ENCODE measurements around the gene NLK. TPM values are rescaled to one million over a fixed set of nuclear protein-coding genes. Genes with fewer than 3 reads are reported as not detected.

NLK gene
- total and polyA plus RNA-seq, 2 of the 13 experiments (the other 11 are each of a cell fraction or from before 2014, with no cell fraction given): 13.4 to 14.6 TPM

DNA sequence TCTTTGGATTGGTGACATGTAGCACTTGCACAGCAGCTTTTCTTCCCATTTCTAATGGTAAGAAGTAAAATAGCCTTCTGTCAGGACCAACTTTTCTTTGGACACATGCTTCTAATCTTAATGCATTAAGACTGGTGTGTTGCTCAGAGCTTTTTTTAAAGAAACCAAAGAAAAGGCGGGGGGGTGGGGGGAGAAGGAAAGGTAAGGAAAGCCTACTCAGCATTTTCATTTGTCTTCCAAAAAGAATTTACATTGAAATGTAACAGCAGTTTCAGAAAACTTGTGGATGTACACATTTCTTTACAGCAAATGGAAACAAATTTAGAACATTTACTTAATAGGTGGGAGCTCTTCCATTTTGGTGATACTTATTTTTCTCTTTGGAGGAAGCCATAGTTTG lies 49.6 kb downstream of the NLK start:
- Histone ChIP-seq H3K9me3 (ENCODE audit: low read length) (no peaks in the 10 kb centered on the region), H2AFZ (ENCODE audit: low read length) (no peak overlapping the region), H3K27me3 (ENCODE audit: control insufficient read depth in 1 of 2, insufficient read depth in 2 of 2, low read length in 2 of 2) (no peaks in the 10 kb centered on the region), H3K27ac (ENCODE audit: extremely low read length, insufficient read depth, low read length) (no peak overlapping the region), H3K36me3 (replicated peaks in 1 of 2; ENCODE audit: control insufficient read depth in 1 of 2, insufficient read depth in 2 of 2, low read length in 2 of 2) (no peaks in the 10 kb centered on the region), H3K4me3 (replicated peaks in 1 of 3; ENCODE audit: insufficient read depth in 1 of 3, low read depth in 2 of 3, low read length in 3 of 3) (no peak overlapping the region), H3K4me2 (ENCODE audit: low read depth, low read length) (no peak overlapping the region), H4K20me1 (ENCODE audit: insufficient read depth, low read length) (no peaks in the 10 kb centered on the region), H3K4me1 (ENCODE audit: insufficient read depth, low read length) (peaks cover 14% of the 10 kb centered on the region), H3K9ac (ENCODE audit: insufficient read depth, low read depth, low read length) (no peak overlapping the region), H3K79me2 (ENCODE audit: insufficient read depth, low read length) (peaks cover 9% of the 10 kb centered on the region)
- CTCF ChIA-PET (ENCODE audit: low intra/inter-chr PET ratio, low total read pairs): no interaction called here
- ATAC-seq: no peak
- POLR2A ChIA-PET: no interaction called here
- WGBS (ENCODE audit: low lambda C conversion rate): 95% methylated on average over 1 of the region's 1 CpG
- in situ Hi-C loops (cut with HindIII; ENCODE audit: extremely low pct_ligation_motif_present, low pct_unique_long_range_greater_than_20kb): no loop called here
- no peak for FAIRE-seq
- TF ChIP-seq, protein P1, sequence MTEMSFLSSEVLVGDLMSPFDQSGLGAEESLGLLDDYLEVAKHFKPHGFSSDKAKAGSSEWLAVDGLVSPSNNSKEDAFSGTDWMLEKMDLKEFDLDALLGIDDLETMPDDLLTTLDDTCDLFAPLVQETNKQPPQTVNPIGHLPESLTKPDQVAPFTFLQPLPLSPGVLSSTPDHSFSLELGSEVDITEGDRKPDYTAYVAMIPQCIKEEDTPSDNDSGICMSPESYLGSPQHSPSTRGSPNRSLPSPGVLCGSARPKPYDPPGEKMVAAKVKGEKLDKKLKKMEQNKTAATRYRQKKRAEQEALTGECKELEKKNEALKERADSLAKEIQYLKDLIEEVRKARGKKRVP (CRISPR knock-in tag; IDR thresholded peaks at IDR 0.05): no peak
- TF ChIP-seq MAFK (conservative IDR thresholded peaks at IDR 0.05 in 1 of 2, IDR thresholded peaks at IDR 0.05 in 1 of 2; ENCODE audit: low read length in 2 of 2) (peak; percentile 69 to 92), MAFF (IDR thresholded peaks at IDR 0.05; ENCODE audit: low read depth, low read length) (peak; percentile 85)
- intact Hi-C loops (cut with micrococcal nuclease; ENCODE audit: unreplicated experiment): no loop called here
- no peak for DNase-seq (ENCODE audit: low spot score)
- no TSS peak for BruUV-seq (replicated peaks)

DNA sequence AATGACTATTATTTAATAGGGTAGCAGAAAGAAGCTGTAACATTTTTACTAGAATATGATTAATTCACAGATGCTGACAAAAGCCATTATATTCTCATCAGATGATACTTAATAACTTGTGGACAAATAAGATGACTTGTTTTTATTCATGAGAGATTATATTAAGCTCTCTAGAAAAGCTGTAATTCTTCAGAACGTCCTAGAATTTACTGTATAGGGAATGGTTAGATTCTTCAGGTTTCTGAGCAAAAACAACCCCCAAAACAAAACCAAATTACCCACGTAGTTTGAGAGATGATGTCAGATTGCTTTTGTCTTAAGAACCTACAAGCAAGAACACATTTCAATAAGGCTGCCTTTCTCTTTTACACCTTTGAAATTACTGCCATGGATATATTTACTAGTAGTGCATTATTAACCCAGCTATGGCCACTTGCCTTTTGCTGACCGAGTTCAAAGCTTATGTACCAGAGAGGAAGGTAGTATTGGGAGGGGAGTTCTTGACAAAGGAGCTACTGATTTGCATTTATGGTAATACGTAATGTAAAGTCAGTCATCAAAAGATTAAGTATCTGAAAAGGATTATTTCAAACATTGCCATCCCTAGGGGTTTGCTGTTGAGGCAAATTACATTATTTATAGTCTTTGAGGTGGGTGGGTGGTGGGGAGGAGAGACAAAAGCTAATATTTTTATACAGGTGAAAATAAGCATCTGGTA lies 51.7 kb downstream of the NLK start:
- no peak overlapping the region for H3K4me2 ChIP-seq (ENCODE audit: low read depth, low read length)
- H3K4me1 ChIP-seq (ENCODE audit: insufficient read depth, low read length): peaks cover 14% of the 10 kb centered on the region
- no TSS peak for BruUV-seq (replicated peaks)
- no peaks in the 10 kb centered on the region for H3K27me3 ChIP-seq (ENCODE audit: control insufficient read depth in 1 of 2, insufficient read depth in 2 of 2, low read length in 2 of 2)
- CTCF ChIA-PET (ENCODE audit: low intra/inter-chr PET ratio, low total read pairs): no interaction called here
- ATAC-seq (no peak), DNase-seq (ENCODE audit: low spot score) (no peak), FAIRE-seq (no peak)
- H4K20me1 ChIP-seq (ENCODE audit: insufficient read depth, low read length): no peaks in the 10 kb centered on the region
- H3K4me3 ChIP-seq (replicated peaks in 1 of 3; ENCODE audit: insufficient read depth in 1 of 3, low read depth in 2 of 3, low read length in 3 of 3): no peak overlapping the region
- H3K79me2 ChIP-seq (ENCODE audit: insufficient read depth, low read length): peaks cover 6% of the 10 kb centered on the region
- WGBS (ENCODE audit: low lambda C conversion rate): 90% methylated on average over 4 of the region's 4 CpGs
- intact Hi-C loops (cut with micrococcal nuclease; ENCODE audit: unreplicated experiment): no loop called here
- H3K9me3 ChIP-seq (ENCODE audit: low read length): no peaks in the 10 kb centered on the region
- in situ Hi-C loops (cut with HindIII; ENCODE audit: extremely low pct_ligation_motif_present, low pct_unique_long_range_greater_than_20kb): no loop called here
- H3K36me3 ChIP-seq (replicated peaks in 1 of 2; ENCODE audit: control insufficient read depth in 1 of 2, insufficient read depth in 2 of 2, low read length in 2 of 2): no peaks in the 10 kb centered on the region
- H2AFZ ChIP-seq (ENCODE audit: low read length): no peak overlapping the region
- no peak overlapping the region for H3K9ac ChIP-seq (ENCODE audit: insufficient read depth, low read depth, low read length)
- no peak overlapping the region for H3K27ac ChIP-seq (ENCODE audit: extremely low read length, insufficient read depth, low read length)
- POLR2A ChIA-PET: no interaction called here
- TF ChIP-seq, protein P2, sequence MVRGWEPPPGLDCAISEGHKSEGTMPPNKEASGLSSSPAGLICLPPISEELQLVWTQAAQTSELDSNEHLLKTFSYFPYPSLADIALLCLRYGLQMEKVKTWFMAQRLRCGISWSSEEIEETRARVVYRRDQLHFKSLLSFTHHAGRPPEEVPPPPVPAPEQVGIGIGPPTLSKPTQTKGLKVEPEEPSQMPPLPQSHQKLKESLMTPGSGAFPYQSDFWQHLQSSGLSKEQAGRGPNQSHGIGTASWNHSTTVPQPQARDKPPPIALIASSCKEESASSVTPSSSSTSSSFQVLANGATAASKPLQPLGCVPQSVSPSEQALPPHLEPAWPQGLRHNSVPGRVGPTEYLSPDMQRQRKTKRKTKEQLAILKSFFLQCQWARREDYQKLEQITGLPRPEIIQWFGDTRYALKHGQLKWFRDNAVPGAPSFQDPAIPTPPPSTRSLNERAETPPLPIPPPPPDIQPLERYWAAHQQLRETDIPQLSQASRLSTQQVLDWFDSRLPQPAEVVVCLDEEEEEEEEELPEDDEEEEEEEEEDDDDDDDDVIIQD (CRISPR knock-in tag; IDR thresholded peaks at IDR 0.05; ENCODE audit: low read depth): no peak
- TF ChIP-seq, protein P3, sequence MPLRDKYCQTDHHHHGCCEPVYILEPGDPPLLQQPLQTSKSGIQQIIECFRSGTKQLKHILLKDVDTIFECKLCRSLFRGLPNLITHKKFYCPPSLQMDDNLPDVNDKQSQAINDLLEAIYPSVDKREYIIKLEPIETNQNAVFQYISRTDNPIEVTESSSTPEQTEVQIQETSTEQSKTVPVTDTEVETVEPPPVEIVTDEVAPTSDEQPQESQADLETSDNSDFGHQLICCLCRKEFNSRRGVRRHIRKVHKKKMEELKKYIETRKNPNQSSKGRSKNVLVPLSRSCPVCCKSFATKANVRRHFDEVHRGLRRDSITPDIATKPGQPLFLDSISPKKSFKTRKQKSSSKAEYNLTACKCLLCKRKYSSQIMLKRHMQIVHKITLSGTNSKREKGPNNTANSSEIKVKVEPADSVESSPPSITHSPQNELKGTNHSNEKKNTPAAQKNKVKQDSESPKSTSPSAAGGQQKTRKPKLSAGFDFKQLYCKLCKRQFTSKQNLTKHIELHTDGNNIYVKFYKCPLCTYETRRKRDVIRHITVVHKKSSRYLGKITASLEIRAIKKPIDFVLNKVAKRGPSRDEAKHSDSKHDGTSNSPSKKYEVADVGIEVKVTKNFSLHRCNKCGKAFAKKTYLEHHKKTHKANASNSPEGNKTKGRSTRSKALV (CRISPR knock-in tag; IDR thresholded peaks at IDR 0.05): no peak
- no peak for TF ChIP-seq ZNF367 (CRISPR knock-in tag; IDR thresholded peaks at IDR 0.05; ENCODE audit: borderline replicate concordance)
- TF ChIP-seq ZNF605 (CRISPR knock-in tag; IDR thresholded peaks at IDR 0.05): no peak
- TF ChIP-seq EED (CRISPR knock-in tag; IDR thresholded peaks at IDR 0.05): no peak
- TF ChIP-seq ZNF260 (CRISPR knock-in tag; IDR thresholded peaks at IDR 0.05; ENCODE audit: borderline replicate concordance, low read depth): no peak
- no peak for TF ChIP-seq RFX5 (IDR thresholded peaks at IDR 0.05; ENCODE audit: low read depth, low read length)
- TF ChIP-seq ZNF101 (CRISPR knock-in tag; IDR thresholded peaks at IDR 0.05; ENCODE audit: borderline replicate concordance, low read depth): no peak
- TF ChIP-seq ZNF709 (CRISPR knock-in tag; IDR thresholded peaks at IDR 0.05): no peak
- no peak for TF ChIP-seq ZNF724P (CRISPR knock-in tag; IDR thresholded peaks at IDR 0.05; ENCODE audit: borderline replicate concordance)
- TF ChIP-seq ZBTB3 (CRISPR knock-in tag; IDR thresholded peaks at IDR 0.05; ENCODE audit: borderline replicate concordance, low read depth): no peak
